ENCODE results near the gene RFNG.

DNA sequence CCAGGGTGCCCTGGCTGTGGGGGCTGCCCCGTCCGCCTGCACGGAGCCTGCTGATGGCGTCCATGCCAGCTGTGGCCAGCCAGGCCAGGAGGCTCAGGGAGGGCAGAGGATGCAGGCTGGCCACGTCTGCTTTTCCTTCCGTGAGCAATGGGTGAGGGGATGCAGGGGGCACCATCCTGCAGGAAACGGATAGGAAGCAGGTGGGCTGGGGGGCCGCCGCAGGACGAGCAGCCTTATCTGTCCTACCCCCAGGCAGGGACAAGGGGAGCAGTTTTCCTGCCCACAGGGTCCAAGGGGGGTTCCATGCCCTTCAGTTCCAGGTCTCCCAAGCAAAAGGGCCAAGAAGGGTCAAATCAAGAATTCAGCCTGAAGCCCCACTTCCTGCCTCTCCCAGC is 7.2 kb upstream of the RFNG start:
- TF ChIP-seq, protein P1, sequence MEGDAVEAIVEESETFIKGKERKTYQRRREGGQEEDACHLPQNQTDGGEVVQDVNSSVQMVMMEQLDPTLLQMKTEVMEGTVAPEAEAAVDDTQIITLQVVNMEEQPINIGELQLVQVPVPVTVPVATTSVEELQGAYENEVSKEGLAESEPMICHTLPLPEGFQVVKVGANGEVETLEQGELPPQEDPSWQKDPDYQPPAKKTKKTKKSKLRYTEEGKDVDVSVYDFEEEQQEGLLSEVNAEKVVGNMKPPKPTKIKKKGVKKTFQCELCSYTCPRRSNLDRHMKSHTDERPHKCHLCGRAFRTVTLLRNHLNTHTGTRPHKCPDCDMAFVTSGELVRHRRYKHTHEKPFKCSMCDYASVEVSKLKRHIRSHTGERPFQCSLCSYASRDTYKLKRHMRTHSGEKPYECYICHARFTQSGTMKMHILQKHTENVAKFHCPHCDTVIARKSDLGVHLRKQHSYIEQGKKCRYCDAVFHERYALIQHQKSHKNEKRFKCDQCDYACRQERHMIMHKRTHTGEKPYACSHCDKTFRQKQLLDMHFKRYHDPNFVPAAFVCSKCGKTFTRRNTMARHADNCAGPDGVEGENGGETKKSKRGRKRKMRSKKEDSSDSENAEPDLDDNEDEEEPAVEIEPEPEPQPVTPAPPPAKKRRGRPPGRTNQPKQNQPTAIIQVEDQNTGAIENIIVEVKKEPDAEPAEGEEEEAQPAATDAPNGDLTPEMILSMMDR (IDR thresholded peaks at IDR 0.05): no peak
- no peak for TF ChIP-seq POLR2AphosphoS5 (IDR thresholded peaks at IDR 0.05; ENCODE audit: insufficient read depth in 1 of 2, low read depth in 1 of 2)

Data from vagina (tissue), 2 donors.